HG03521 (cell line): ENCODE results near the gene GABPB1.
"Not testable (repeated sequence)": the region's sequence is repeated elsewhere in the genome, so short reads cannot be mapped to it uniquely, and the experiment has no call there.

Experiments used
- ATAC-seq: cut with Tn5 transposase; IDR thresholded peaks from one replicate; pipeline ENCODE4 v1.9.1; 2021; ENCODE audit warnings: mild to moderate bottlenecking, moderate library complexity; ENCODE audit not compliant: unreplicated experiment

Gene GABPB1

DNA sequence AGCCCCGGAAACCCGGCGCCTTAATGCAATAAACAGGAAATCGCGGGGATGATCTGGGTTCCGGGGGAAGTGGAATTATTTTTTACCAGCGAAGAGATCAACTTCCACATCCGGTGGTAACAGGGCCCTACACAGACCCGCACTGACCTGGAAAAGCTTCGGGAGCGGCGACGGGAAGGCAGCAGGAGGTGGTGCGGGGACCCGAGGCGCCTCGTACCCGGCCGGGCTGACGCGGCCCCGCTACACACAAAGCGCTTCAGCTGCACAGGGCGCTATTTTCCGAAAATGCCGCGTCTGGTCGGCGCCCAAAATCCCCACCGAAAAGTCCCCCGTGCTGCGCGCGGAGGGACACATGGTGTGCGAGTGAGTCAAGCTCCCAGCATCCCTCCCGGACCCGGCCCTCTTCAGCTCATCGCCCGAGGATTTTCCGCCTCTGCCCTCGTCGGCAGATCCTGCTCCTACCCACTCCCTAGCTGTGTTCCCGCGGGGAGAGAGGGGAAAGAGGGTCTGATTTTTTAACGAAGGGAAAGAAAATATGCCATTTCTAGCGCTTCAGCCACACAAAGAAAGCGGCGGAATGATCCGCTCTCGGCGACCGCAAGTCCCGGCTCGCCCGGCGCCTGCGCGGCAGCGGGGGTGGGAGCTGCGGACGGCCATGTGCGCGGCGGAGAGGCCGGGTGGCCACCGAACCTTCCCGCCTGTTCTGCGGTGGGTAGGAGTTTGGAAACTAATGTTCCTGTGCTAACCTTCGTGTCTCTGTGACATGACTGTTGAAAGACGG is at the start of gene GABPB1:
GABPB1 (minus strand) TSS at position 361 of the 781 bp plus-strand sequence. CDS start 45,400 bp downstream, outside the sequence.
- ATAC-seq, result peak; percentile 47

DNA sequence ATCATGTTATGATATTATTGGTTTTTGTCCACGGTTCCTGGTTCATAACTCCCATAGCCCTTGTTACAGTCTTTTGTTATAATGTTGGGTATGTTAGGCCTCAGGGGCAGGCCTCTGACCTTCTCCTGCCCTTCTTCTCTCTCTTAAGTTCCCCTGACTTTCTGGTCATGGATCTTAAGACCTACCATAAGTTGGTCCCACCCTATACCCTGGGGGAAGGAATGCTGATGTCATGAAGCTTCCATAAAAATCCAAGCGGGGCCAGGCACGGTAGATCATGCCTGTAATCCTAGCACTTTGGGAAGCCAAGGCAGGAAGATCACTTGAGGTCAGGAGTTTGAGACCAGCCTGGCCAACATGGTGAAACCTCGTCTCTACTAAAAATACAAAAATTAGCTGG is 36.6 kb upstream of the GABPB1 start:
- ATAC-seq, result not testable (repeated sequence)

DNA sequence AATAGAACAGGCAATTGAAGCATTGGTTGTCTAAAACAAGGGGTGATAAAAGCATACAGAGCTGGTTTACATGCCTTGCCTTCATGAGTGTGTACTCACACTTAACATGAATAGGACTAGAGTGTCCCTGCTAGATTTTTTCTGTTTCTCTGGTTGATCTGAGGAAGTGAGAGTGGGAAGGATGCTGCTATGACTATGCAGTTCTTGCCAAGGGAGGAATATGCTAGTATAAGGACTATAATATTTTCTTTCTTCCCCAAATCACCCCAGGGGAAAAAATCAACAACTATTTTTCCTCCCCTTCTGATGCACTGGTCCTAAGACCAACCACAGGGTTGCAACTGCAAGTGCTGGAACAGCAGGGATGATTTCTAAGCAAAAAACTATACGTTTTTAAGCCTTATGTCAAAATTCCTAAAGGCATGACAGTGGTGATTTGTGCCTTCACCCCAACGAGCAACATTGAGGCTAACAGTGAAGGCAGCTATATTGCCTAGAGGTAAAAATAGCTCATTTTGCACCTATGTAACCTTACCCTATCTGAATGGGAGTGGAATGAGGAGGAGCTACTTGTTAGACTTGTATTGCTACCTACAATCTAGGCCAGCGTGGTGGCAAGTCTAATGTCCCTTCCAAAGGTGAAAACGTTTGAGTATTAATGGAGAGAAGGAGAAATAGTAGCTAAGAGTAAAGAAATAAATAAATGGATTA is 35.7 kb upstream of the GABPB1 start:
- ATAC-seq, result no peak

DNA sequence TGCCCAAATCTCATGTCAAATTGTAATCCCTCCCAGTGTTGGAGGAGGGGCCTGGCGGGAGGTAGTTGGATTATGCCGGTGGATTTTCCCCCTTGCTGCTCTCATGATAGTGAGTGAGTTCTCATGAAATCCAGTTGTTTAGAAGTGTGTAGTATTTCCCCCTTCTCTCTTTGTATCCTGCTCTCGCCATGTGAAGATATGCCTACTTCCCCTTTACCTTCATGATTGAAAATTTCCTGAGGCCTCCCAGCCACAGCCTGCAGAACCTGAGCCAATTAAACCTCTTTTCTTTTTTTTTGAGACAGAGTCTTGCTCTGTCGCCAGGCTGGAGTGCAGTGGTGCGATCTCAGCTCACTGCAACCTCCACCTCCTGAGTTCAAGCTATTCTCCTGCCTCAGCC is 27.4 kb upstream of the GABPB1 start:
- not testable (repeated sequence) for ATAC-seq

DNA sequence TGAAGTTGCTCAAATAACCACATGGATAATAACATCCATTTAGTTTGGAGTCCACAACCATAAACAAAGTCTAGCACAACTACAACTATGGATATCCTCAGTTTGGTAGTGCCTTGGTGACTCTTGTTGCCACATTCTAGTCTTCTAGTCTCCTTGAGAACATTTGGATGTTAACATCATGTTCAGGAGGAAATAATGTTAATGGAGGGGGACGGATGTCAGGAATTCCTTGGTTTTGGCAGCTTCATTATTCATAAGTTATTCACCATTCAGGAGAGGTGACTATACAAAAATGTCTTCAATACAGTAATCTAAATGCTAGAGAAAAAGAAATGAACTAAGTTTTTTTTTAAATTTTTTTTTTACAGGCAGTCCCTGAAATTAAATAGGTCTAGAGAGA is 26.4 kb upstream of the GABPB1 start:
- ATAC-seq, result no peak

DNA sequence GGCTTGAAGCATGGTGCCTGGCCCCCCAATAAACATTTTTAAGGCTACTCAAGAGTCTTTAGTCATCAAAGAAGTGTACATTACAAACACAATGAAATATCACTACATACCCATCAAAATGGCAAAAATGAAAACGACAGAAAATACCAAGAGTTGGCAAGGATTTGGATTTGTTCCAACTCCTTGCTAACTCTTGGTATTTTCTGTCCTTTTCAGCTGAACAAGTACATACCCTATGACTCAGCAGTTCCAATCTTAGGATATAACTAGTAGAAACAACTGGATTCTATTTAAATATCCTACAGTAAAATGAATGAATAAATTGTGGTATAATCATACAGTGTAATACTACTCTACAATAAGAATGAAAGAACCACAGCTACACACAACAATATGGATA is 25.1 kb upstream of the GABPB1 start:
- ATAC-seq, result no peak

DNA sequence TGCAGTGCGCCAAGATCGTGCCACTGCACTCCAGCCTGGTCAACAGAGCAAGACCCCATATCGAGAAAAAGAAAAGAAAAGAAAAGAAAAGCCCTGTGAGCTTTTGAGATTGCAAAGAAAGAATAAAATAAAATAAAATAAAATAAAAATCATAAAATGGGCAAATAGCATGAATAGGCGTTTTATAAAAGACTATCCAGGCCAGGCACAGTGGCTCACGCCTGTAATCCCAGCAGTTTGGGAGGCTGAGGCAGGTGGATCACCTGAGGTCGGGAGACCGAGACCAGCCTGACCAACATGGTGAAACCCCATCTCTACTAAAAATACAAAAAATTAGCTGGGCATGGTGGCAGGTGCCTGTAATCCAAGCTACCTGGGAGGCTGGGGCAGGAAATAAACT is 24.4 kb upstream of the GABPB1 start:
- ATAC-seq, result not testable (repeated sequence)

DNA sequence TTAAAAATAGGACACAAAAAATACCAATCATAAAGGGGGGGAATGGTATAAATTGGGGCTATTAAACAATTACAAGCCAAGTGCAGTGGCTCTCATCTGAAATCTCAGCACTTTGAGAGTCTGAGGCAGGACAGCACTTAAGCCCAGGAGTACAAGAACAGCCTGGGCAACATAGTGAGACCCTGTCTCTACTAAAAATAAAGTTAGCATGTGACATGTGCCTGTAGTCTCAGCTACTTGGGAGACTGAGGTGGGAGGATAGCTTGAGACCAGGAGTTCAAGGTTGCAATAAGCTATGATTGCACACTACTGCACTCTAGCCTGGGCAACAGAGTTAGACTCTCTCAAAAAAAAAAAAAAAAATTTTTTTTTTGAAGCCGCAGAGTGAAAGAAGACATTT is 23.8 kb upstream of the GABPB1 start:
- no peak for ATAC-seq

DNA sequence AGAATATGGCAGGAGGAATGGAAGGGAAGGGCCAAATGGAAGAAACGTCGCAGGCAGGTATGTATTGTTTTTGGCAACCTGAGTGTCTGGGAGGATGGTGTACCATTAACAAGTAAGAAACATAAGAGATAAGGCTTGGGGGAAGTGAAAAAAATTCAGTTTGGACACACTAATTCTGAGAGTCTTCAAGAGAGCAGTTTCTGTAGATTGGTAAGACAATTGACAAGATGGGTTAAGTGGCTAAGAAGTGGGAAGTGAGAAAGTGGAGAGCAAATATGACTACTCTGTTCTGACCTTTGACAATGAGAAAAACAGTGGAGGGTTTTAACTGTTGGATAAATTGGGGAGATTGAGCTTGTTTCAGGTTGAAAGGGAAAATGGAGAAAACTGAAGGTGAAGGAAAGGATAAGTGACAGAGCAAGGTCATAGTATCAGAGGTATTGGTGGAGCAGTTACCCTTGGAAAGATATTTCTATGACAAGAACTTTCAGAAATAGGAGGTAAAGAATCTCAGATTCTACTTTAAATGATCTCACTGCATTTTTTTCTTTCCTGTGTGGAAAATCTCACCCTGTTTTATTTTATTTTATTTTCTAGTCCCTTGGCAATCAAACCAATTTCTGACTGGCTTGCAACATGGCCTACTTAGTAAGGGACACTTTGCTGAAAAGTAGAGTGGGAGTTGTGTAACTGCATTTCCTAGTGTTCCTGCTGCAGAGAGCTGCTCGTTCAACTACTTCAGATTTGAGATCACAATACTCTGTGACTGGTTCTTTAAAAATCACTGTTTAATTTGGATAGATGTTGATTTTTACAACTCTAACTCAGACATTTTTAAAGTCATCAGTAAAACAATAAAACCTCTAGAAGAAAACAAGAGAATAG is 23.1 kb upstream of the GABPB1 start:
- ATAC-seq, result peak; percentile 96

DNA sequence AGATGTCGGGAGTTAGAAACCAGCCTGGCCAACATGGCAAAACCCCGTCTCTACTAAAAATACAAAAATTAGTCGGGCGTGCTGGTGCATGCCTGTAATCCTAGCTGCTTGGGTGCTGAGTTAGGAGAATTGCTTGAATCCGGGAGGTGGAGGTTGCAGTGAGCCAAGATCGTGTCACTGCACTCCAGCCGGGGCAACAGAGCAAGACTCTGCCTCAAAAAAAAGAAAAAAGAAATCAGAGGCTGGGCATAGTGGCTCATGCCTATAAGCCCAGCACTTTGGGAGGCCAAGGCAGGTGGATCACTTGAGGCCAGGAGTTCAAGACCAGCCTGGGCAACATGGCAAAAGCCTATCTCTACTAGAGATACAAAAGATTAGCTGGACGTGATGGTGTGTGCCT is 14.6 kb upstream of the GABPB1 start:
- not testable (repeated sequence) for ATAC-seq

DNA sequence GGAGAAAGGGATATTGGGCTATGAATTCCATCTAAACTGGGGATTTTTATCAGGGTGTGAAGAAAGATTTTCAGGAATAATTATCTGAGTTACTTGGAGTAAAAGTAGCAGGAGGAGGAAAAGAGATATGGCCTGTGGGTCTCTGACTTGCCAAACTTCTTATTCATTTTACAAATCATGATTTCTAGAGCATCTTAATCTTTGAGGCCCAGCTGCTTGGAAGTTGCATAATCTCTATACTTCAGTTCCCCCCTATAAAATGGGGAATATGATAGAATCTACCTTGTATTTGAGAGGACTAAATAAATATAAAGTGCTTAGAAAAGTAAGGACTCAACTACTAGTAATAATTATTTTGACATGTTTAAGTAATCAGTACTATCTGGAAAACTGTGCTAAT is 11.0 kb upstream of the GABPB1 start:
- no peak for ATAC-seq

DNA sequence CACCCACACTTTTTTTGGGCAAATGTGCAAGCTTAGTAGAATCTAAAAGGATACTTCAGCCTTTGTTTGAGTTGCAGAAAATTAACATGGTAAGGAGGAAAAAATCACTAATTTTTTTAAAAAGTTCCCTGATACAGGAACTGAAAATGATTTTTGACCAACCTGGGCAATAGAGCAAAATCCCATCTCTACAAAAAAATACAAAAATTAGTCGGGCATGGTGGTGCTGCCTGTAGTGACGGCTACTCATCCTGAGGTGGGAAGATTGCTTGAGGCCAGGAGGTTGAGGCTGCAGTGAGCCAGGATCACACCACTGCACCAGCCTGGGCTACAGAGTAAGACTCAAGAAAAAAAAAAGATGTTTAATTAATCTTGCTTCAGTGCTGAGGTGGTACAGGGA is 10.6 kb upstream of the GABPB1 start:
- no peak for ATAC-seq

DNA sequence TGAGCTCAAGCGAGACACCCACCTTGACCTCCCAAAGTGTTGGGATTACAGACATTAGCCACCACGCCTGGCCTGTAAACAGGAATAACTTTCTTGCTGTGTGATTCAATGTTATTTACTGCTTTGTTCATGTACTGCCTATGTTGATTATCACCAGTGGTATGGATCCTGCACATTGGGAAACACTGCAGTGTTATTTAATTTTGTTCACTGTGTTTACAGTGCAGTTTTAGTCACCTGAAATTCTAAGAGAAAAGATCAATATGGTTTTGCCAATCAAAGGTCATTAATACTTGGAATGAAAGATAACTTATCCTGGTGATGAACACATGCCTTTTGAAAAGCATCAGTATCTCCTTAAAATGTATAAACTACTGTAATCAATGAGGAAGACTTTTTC is 8.6 kb upstream of the GABPB1 start:
- ATAC-seq, result no peak

DNA sequence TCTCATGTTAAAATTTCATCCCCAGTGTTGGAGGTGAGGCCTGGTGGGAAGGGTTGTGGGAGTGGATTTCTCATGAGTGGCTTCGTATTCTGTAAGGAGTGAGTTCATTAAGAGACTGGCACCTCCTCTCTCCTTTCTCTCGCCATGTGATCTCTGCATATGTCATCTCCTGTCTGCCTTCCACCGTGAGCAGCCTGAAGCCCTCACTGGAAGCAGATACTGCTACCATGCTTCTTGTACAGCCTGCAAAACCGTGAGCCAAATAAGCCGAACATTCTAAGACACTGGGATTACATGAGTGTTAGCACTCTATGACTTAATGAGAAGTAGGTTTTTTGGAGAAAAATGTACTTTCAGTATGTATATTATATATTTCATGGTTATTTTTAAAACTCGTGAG is 6.8 kb upstream of the GABPB1 start:
- ATAC-seq, result no peak

DNA sequence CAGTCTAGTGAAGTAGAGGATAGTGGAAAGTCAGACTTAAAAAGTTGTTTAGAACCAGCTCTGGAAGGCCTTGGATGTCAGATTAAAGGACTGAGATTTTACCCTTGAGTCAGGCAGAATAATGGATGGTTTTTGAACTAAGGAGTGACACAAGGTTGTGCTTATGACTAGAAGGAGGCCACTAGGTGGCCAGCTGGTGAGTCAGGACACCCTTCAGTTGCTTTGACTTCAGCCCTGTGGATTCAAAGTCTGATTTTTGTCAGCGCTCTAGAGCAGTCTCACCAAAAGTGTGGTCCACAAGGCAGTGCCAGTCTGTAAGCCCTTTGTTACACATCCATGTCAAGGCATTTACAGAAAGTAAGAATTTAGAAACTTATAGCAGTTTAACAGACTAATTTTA is 3.8 kb upstream of the GABPB1 start:
- no peak for ATAC-seq

DNA sequence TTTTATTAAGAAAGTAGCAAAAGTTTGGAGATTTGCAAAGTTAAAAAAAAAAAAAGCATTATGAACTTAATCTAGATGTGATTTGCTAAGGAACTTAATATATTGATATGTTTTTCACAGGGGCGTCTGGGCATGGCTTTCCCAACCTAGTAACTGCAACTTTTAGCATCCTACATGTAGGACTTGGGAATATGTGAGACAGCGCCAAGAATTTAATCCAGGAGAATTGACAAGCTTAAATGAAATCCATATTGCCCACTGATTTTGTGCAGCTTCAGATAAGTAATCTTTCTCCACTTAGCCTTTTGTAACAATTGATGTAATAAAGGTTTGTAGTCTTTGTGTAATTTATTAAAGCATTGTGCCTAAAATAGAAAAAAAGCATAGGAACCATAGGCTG is 982 bp upstream of the GABPB1 start:
- no peak for ATAC-seq

DNA sequence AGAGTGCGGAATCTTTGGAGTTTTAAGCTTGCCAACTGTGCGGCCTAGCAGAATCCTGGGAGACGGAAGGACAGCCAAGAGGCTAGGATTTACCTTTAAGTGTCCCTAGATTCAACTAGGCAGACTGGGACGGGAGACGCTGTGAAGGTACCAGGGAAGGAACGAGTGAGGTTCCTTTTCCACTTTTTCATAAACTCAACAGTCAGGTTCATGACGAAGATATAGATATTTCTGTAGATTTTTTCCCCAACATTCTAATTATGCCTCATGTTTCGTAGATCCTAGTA is 564 bp upstream of the GABPB1 start:
- no peak for ATAC-seq

DNA sequence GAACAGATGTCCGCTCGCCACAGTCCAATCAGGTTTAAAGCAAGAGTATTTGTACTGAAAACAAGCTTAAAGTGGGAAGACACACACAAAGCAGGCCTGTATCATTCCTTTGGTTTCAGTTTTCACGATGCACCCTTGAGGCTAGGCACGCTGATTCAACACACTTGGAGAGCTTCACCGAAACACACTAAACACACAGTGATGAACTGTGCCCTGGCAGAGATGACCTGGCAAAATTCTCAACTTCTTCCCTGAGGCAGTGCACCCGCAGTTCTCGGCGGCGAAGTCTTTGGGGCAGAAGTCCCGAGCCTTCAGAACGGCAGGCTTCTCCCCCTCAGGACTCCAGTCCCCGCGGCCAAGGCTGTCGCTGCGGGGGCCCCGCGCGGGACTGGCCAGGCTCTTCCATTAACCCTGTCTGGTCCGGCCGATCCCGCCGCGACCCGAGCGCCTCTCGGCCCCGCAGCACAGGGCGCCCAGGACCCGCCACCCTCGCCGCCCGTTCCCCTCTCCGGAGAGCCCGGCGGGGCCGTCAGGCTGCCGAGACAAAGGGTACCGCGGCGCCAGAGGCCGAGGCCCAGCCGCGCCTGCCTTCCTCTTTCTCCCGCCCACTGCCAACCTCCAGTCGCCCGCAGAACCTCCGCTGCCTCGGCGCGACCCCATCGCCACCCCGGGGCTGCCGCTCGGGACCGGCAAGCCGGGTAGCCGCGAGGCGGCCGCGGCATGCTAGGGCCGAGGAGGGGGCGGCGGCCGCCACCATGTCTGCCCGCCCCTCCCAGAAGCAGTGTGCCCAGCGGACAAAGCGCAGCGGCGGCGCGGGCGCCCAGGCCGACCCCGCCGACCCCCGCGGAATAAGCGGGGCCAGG is 792 bp downstream of the GABPB1 start:
- peak; percentile 29 for ATAC-seq

DNA sequence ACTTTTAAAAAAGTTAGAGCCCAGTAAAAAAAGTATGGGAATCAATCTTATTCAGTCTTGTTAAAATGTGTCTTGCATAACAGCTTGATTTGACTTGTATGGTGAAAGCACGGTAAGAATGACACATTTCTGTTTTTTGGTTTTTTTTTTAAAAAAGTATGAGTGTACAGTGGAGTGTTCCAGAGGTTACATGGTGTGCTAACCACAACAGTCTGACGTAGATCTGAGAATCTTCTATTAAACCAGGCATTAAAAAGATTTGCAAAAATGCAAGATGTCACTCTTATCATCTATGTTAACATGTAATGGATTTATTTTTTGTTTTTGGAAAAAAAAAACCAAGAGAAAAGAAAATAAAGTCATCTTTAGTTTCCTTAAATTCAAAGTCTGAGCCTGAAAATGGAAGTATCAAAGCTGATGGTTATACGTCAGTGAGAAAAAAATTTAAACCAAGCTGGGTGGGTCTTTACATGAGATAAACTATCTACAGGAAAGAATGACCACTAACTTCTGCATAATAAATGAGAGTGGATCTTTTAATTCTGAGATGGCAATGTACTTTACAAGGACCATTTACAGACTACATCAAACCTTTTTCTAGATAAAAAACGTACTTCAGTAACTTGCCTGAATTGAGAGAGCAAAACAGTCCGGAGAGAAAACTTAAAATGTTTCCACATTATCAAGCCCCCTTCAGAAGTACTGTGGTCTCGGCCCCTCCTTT is 1.6 kb downstream of the GABPB1 start:
- peak; percentile 5 for ATAC-seq

DNA sequence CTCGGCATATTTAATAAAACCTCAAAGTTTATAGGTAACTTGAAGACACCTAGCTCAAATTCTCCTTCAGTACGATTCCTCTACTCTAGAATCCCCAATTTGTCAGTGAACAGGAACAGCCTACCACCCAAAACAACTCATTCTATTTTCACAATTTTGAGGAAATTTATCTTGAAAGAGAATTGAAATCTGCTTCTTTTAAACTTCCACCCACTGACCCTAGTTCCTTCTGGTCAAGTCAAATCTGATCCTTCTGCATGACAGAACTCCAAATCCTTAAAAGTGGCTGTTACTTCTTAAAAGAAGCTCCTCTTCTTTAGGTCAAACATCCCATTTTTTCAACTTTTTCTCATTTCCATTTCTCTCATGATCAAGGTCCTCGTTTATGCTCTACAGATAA is 4.4 kb downstream of the GABPB1 start:
- ATAC-seq, result no peak
